ENCODE results near the gene TES. TPM values are rescaled to one million over a fixed set of nuclear protein-coding genes. Genes with fewer than 3 reads are reported as not detected.

The TES gene
- total RNA-seq, 1 donor from 2014 or later, result 94.0 TPM

GRCh38 chr7:116279217-116279616 is 68.9 kb downstream of the TES start:
- H3K27ac ChIP-seq, result no peak overlapping the region
- ATAC-seq, result no peak
- intact Hi-C loops (cut with DNase I), result no loop called here
- DNase-seq, result no peak
- no peaks in the 10 kb centered on the region for H3K36me3 ChIP-seq
- no peak overlapping the region for H3K4me3 ChIP-seq
- no peaks in the 10 kb centered on the region for H3K27me3 ChIP-seq
- no peaks in the 10 kb centered on the region for H3K4me1 ChIP-seq
- TF ChIP-seq CTCF (IDR thresholded peaks at IDR 0.05), result no peak
- H3K9me3 ChIP-seq, result no peaks in the 10 kb centered on the region

DNA sequence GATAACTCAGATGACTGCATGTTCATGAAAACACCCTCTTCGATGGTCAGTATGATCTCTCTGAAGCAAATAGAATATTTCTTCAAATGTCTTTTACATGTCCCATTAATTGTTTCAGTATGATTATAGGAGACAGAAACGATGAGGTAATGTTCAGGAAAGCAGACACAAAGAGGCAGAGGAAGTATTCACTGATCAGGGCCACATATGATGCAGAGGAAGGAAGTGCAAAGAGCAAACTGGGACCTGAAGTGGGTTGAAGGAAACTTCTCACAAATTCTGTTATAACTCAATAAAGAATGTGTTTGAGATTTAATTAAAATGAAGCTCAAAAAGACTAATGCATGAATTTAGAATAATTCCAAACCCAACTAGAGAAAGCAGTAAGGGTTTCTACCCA is 70.5 kb downstream of the TES start:
- ATAC-seq (no peak), DNase-seq (no peak)
- Histone ChIP-seq H3K36me3 (no peaks in the 10 kb centered on the region), H3K4me3 (no peak overlapping the region), H3K9me3 (no peaks in the 10 kb centered on the region), H3K4me1 (no peaks in the 10 kb centered on the region), H3K27me3 (no peaks in the 10 kb centered on the region), H3K27ac (no peak overlapping the region)
- intact Hi-C loops (cut with DNase I), result no loop called here
- TF ChIP-seq CTCF (IDR thresholded peaks at IDR 0.05), result no peak

DNA sequence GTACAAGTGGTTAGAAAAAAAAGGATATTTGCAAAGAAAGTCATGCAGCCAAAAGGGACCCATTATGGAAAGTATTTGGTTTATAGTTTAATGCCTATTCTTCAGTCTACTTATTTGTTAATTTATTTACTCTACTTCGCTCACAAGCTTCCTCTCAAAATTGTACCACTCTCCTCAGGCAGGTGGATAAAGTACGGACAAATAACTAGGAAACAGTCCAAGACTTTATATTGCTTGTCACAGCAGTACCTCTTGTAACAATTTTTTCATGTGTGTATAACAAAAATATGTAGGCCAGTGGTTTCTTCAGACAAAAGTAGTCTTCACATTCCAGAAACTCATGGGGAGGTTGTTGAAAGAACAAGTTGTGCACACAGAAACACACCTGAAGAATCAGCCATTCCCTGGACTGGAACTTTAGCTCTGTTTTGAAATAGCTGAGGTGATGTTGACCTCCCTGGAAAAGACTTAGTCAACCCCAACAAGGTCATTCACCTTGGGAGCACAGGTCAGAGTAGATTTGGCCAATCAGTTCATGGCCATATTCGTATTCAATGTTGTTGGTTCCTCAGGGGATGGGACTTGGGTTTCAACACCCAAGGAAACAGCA is 73.4 kb downstream of the TES start:
- H3K4me3 ChIP-seq, result no peak overlapping the region
- no peaks in the 10 kb centered on the region for H3K36me3 ChIP-seq
- no peak for TF ChIP-seq CTCF (IDR thresholded peaks at IDR 0.05)
- H3K27ac ChIP-seq, result no peak overlapping the region
- intact Hi-C loops (cut with DNase I), result no loop called here
- no peaks in the 10 kb centered on the region for H3K27me3 ChIP-seq
- no peak for DNase-seq
- no peaks in the 10 kb centered on the region for H3K4me1 ChIP-seq
- ATAC-seq, result peak; percentile 92
- H3K9me3 ChIP-seq, result no peaks in the 10 kb centered on the region

DNA sequence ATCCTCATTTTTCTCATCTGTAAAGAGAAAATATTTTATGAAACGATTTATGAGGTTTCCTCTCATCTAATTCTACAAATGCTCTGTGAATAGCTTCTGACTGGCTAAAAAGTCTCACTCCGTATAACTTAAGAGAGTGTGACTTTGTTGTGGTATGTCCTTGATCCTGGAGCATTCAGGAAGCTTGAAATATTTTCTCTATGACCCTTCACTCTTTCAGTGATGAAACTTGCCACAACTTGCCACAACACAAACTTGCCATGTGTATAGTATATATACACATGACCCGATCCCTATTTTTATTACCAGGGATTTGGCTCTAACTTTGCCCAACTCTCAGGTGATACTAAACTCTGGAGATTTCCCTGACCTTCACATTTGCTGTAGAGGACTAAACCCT is 74.1 kb downstream of the TES start:
- ATAC-seq (no peak), DNase-seq (no peak)
- Histone ChIP-seq H3K4me1 (no peaks in the 10 kb centered on the region), H3K36me3 (no peaks in the 10 kb centered on the region), H3K27me3 (no peaks in the 10 kb centered on the region), H3K4me3 (no peak overlapping the region), H3K9me3 (no peaks in the 10 kb centered on the region), H3K27ac (no peak overlapping the region)
- intact Hi-C loops (cut with DNase I), result no loop called here
- no peak for TF ChIP-seq CTCF (IDR thresholded peaks at IDR 0.05)

DNA sequence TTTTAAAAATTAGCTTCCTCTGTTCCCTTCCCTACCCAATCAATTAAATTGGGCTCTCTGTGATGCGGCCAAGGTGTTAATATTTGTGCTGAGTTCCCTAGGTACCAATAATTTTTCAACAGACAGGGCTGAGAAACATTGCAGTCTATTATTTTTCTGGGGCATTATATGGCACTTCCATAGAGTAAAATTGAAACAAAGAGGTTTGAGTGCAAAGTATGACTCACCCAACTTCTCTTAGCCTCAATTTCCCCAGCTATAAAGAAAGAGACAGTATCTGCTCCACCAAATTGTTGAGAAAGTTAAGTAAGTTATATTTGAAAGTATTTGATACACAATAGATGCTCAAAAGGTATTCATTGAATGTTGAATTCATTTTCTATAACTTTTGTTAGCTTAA is 74.9 kb downstream of the TES start:
- Histone ChIP-seq H3K9me3 (no peaks in the 10 kb centered on the region), H3K4me1 (no peaks in the 10 kb centered on the region), H3K27me3 (no peaks in the 10 kb centered on the region), H3K36me3 (no peaks in the 10 kb centered on the region), H3K4me3 (no peak overlapping the region), H3K27ac (no peak overlapping the region)
- ATAC-seq (no peak), DNase-seq (no peak)
- intact Hi-C loops (cut with DNase I), result no loop called here
- no peak for TF ChIP-seq CTCF (IDR thresholded peaks at IDR 0.05)

GRCh38 chr7:116290740-116291139 is 80.4 kb downstream of the TES start:
- H3K27ac ChIP-seq, result no peak overlapping the region
- H3K4me1 ChIP-seq, result no peaks in the 10 kb centered on the region
- no peaks in the 10 kb centered on the region for H3K9me3 ChIP-seq
- no peak for DNase-seq
- H3K36me3 ChIP-seq, result no peaks in the 10 kb centered on the region
- no peak for TF ChIP-seq CTCF (IDR thresholded peaks at IDR 0.05)
- no peaks in the 10 kb centered on the region for H3K27me3 ChIP-seq
- intact Hi-C loops (cut with DNase I), result no loop called here
- no peak overlapping the region for H3K4me3 ChIP-seq
- ATAC-seq, result no peak
